SKM-1 (cell line): Measurements from ENCODE around the gene RNPC3.

Experiments used
- DNase-seq: peaks from one replicate; lab custom pipeline; 2025; ENCODE audit not compliant: unreplicated experiment; lab: John Stamatoyannopoulos, UW

Gene RNPC3, protein sequence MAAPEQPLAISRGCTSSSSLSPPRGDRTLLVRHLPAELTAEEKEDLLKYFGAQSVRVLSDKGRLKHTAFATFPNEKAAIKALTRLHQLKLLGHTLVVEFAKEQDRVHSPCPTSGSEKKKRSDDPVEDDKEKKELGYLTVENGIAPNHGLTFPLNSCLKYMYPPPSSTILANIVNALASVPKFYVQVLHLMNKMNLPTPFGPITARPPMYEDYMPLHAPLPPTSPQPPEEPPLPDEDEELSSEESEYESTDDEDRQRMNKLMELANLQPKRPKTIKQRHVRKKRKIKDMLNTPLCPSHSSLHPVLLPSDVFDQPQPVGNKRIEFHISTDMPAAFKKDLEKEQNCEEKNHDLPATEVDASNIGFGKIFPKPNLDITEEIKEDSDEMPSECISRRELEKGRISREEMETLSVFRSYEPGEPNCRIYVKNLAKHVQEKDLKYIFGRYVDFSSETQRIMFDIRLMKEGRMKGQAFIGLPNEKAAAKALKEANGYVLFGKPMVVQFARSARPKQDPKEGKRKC

DNA sequence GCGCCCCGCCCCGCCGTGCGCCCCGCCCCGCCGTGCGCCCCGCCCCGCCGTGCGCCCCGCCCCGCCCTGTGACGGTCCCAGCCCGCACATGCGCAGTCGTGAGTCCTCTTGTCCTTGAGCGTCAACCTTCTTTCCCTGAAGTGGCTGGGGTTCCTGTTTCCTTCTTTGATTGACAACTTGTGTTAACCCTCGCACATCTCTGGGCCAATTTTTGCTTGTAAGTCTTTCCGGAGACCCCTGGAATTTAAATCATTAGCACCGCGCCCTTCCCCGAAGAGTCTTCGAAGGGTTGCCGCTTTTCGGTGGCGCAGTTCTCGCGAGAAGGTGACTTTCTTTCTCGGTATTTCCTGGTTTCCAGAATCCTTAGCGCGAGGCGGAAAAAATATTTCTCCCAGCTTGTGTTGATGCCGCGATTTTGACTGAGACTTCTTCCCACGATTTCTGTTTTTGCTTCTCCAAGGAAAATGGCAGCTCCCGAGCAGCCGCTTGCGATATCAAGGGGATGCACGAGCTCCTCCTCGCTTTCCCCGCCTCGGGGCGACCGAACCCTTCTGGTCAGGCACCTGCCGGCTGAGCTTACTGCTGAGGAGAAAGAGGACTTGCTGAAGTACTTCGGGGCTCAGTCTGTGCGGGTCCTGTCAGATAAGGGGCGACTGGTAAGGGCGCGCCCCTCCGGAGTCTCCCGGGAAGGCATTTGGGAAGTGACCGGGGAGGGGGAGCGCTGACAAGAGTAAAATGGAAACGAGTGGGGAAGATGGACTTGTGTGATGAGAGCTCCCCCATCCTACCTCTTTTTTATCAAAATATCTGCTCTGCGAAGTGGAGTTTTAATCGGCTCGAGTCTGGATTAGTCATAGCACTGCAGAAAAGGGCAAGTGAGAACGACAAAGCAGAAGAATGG lies at the start of gene RNPC3:
Gene RNPC3 (plus strand): TSS at position 93 of the 901 bp plus-strand sequence. CDS start 372 bp downstream, at position 465.
- DNase-seq: peak; percentile 91

GRCh38 chr1:103477101-103477500 lies 48.4 kb upstream of the RNPC3 start:
- DNase-seq: no peak

DNA sequence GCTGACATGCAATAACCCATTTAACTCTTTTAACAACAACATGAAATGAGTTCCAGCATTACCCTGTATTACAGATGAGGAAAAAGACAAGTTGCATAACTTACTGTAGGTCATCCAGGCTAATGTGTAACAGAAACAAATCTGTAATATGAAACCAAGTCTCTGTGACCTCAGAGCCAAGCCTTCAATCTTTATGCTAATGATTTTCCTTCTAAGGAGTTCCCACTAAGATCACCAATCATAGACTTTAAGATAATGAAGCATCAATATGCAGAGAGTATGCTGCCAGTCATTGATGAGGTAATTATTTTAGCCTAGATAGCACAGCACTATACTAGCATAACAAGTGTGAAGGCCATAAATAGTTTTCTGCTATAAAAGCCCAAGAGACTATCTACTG lies 35.6 kb upstream of the RNPC3 start:
- no peak for DNase-seq

DNA sequence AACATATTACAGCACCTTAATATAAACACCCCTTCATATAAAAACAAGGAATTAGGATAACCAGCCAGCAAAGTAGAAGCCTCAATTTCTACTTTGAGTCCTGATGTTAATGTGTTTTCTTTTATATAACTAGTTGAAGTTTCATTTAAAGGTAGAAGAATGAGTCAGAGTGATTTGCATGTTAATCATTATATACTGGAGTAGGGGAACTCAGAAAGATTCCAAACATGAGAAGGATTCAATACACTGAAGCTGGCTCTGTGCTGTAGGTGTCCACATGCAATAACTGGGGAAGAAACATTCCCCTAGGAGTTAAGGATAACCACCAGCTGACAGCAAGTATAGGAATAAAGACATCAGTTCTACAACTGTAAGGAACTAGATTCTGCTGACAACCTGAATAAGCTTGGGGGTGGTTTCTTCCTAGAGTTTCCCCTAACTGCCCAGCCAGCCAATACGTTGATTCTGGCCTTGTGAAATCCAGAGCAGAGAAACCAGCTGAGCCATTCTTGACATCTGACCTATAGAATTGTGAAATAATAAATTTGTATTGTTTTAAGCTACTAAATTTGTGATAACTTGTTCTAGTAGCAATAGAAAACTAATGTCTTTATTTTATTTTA lies 33.4 kb upstream of the RNPC3 start:
- DNase-seq: no peak

DNA sequence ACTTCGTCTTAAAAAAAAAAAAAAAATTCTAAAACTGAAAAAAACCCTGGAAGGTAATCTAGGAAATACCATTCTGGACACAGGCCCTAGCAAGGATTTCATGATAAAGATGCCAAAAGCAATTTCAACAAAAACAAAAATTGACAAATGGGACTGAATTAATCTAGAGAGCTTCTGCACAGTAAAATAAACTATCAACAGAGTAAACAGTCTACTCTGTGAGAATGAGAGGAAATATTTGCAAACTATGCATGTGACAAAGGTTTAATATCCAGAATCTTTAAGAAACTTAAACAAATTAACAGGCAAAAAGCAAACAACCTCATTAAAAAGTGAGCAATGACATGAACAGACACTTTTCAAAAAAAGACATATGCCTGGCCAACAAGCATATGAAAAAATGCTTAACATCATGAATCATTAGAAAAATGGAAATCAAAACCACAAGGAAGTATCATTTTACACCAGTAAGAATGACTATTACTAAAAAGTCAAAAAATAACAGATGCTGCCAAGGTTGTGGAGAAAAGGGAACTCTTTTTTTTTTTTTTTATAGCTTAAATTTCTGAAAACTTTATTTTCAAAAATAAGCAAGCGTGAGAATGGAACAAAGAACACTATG lies 29.4 kb upstream of the RNPC3 start:
- DNase-seq: no peak

GRCh38 chr1:103497404-103497803 lies 28.1 kb upstream of the RNPC3 start:
- no peak for DNase-seq

GRCh38 chr1:103509250-103509649 lies 16.2 kb upstream of the RNPC3 start:
- no peak for DNase-seq

DNA sequence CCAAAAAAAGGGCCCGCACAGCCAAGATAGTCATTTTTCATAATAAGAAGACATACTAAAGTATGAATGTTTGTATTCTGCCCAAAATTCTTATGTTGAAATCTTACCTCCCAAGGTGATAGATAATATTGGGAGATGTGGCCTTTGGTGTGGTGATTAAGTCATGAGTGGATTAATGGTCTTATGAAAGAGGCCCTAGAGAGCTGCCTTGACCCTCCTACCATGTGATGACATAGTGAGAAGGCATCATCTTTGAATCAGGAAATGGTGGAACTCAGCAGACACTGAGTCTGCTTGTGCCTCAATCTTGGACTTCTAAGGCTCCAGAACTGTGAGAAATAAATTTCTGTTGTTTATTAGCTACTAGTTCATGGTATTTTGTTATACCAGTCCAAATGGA lies 11.8 kb upstream of the RNPC3 start:
- DNase-seq: no peak

DNA sequence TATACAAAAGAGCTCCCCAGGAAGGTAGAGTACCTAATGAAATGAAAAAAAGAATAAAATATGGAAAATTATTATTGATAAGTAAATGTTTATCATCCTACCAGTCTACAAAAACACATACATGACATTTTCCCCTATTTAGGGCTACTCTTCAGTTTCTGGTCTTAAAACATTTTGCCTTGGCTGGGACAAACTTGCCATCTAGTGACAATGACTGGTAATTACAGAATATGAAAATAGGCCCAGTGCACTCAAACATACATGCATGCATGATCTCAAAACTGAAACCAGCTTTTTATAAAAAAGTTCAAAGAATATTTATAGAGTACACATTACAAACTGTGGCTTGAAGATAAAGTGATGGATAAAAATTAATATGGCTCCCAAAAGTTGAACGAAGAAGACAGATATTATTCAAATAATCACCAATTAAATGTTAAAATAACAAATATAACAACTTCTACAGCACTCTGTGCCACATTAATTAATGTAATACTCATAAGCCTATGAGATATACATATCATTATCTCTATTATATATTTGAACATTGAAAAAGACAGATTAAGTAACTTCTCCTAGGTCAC lies 10.5 kb upstream of the RNPC3 start:
- peak; percentile 28 for DNase-seq

DNA sequence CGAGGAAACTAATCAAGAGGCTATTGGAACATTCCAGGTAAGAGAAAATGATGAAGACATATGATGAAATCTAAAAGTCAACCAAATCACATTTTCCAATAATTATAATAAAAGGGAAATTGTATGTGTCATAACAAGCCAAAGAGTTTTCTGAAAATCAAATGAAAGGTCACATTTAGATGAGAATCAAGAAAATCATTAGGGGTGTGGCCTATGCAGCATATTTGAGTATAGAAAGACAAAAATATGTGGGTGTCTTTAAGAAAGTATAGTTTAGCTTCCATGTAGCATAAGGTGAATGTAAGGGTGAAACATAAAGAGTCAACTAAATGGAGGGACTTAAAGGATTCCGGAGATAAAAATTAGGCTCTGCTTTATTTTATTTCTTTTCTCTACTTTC lies 9.2 kb upstream of the RNPC3 start:
- DNase-seq: no peak

DNA sequence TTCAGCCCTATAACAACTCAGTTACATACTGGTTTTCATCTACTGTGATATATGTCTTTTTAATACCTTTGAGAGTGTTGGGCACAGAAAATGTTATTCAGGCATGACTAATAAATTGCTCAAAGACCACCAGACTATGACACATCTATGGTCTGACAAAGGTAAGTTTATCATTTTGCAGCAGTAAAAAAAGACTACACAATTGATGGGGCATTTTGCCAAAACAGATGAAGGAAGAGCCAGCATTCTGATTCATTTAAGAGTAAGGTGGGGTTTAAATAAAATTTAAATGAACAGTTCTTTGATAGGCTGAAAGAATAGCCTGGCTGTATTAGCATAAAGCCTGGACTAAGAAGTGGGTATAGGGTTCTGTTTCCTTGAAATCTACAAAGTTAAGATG lies 8.8 kb upstream of the RNPC3 start:
- DNase-seq: no peak

DNA sequence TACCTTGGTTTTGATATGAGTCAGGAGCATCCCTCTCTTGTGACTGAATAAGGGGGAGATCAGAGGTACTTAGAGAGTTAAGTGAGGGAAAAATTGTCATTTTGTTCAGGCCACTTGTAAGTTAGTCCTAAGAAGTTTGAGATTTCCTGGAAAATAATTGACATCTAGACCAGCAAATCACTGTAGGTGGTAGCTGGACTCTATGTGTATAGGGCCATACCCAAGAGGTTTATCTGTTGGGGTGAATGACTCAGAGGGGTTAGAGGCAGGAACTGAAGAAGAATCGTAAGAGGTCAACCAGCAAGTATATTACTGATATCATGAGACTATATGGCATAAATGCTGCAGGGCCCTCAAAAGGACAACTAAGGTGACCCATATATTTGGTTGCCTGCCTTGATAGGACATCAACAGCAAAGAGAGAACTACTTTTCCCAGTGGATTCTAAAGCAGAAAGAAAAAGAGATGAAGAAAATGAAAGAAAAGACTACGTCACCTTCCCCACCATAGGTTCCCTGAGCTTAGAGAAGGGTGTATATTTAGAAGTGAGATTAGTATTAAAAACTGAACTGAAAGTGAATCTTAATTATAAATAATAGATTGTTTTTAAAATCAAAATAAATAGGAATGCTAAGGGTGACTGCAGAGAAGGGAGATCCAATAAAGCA lies 8.0 kb upstream of the RNPC3 start:
- DNase-seq: no peak

DNA sequence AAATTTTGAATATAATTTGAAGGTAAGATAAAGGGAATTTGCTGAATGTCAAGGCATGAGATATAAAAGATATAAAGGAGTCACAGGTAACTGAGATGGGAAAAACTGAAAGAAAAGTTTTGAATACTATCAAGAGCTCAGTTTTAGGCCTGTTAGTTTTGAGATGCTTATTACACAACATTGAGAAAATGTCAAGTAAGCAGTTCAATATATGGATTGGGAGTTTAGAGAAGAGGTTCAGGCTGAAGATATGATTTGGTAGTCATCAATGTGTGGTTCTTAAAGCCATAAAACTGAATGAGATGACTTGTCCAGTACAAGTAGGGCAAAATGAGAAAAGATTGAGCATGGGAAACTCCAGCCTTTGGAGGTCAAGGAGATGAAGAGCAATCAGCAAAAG lies 4.7 kb upstream of the RNPC3 start:
- DNase-seq: no peak

DNA sequence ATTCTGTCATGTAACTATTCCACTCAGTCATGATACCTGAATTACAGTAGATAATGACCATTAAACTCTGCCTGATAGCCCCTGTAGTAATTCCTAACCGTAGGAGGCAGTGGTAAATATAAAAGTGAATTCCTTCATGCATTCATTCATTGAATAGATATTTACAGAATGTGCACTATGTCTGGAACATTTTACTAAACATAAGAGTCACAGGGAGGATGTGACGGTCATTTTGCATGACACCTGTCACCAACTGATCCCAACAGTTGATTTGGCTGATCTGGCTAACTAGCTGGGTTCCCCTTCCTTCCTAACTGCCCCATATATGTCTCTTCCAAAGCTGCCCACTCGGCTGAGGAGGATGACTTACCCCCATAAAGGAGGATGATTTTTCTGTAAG lies 2.2 kb upstream of the RNPC3 start:
- no peak for DNase-seq

DNA sequence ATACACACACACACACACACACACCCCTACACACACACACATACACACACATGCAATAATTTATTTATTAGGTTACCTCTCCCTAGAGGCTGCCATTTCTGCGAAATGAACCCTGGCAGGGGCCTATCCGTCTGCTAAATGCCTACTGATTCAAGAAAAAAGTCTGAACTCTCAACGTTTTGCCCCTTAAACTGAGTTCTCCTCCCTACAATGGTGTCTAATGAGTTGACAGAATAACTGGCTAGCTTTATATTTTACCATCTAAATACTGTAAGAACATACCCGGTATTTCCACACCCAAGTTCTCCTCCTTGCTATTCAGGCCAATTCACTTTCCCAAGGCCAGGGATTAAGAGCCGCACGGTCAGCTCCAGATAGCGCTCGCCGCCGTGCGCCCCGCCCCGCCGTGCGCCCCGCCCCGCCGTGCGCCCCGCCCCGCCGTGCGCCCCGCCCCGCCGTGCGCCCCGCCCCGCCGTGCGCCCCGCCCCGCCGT lies 339 bp upstream of the RNPC3 start:
- DNase-seq: peak; percentile 21

DNA sequence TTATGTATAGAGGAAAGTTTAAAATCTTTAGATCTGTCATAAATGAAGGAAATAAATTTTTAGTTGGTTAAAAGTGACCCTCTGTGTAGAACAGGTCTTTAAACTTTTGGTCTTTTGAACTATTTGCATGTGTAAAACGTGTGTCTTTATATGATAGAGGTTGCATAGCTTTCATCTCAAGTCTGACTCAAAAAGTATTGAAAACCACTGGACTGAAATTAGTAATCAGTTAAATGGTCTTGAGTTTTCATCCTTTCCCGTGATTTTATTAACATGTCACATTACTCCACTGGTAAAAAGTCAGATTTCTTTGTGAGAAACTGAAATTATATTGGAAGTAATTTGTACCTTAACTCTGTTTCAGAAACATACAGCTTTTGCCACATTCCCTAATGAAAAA lies 1.8 kb downstream of the RNPC3 start:
- DNase-seq: no peak

DNA sequence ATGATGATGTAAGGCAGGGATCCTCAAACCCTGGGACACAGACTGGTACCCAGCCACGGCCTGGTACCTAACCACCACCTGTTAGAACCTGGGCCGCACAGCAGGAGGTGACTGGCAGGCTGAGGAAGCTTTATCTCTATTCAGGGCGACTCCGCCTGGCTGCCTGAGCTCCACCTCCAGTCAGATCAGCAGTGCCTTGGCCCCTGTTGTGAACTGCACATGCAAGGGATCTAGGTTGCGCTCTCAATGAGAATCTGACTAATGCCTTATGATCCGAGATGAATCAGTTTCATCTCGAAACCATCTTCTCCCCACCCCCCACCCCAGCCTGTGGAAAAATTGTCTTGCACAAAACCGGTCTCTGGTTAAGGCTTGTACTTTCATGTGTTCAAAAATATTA lies 4.2 kb downstream of the RNPC3 start:
- DNase-seq: no peak

- no peak for DNase-seq
Measured at GRCh38 chr1:103538226-103538625, 12.7 kb downstream of the RNPC3 start.

DNA sequence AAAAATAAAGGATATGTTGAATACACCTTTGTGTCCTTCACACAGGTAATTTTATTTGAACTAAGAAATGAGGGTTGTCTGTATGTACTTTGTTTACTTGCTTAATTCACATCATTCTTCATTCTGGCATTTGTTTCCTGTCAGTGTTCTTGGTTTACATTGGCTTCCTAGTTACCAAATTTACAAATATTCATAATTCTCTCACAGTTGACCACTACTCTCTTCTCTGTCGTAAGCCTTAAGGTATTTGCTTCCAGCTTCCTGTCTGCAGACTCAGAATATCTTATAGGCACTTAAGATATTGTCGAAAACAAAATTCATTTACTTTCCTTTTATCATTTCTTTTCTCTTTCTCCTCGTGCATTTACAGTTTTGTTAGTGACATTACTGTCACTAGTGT lies 15.9 kb downstream of the RNPC3 start:
- no peak for DNase-seq

- no peak for DNase-seq
Measured at GRCh38 chr1:103546496-103546895, 21.0 kb downstream of the RNPC3 start.
